B cell (primary cell): Measurements from ENCODE around the gene SFMBT1.

ENCODE experiments used
- EZH2 ChIP-seq: IDR thresholded peaks from 2 replicates; pipeline ENCODE4 v1.6.1; 2012; ENCODE audit warnings: borderline replicate concordance, low read depth, mild to moderate bottlenecking, moderate library complexity, low read length; ENCODE audit not compliant: insufficient read depth, poor library complexity, severe bottlenecking
- TF ChIP-seq, protein P1 (sequence below): fragments of 200-600 bp; IDR thresholded peaks from one replicate; pipeline ENCODE4 v1.8.0; 2022; ENCODE audit warnings: antibody characterized with exemption, mild to moderate bottlenecking

DNA sequence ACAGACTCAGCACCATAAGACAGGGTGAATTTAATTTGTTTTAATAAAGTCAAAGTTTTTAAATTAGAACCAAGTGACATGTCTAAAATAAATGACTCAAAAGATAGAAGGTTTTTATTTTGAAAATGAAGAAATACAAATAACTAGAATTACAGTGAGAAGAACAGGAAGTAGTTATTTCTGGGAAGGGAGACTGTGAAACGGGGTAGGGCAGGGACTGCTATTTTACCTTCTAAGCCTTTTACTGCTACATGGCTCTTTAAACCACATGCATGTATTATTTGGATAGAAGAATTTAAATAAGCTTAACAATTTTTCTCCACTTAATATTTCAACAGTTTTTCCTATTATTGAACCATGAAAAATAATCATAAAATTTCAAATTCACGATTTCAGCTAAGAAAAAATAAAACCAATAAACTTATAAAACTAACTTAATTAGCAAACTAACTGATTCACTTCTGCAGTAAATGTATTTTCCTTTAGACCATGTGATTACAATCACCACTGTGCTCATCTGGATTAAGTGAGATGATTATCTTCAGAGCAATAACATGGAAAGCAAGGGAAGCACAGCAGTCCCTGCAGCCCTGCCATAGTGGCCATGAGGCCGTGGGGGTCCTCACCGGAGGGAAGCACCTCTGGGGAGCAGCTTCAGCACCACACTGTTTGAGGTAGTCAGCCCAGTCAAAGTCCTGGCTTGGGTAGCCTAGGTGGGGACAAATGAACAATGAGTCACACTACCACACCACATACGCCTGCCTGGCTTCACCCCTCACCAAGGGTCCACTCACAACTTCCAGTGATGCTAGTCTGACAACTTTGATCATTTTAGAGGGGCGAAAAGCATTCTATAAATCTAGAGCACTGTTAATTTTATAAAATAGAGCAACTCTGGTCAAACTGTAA lies 120.2 kb downstream of the SFMBT1 start:
- TF ChIP-seq, protein P1, sequence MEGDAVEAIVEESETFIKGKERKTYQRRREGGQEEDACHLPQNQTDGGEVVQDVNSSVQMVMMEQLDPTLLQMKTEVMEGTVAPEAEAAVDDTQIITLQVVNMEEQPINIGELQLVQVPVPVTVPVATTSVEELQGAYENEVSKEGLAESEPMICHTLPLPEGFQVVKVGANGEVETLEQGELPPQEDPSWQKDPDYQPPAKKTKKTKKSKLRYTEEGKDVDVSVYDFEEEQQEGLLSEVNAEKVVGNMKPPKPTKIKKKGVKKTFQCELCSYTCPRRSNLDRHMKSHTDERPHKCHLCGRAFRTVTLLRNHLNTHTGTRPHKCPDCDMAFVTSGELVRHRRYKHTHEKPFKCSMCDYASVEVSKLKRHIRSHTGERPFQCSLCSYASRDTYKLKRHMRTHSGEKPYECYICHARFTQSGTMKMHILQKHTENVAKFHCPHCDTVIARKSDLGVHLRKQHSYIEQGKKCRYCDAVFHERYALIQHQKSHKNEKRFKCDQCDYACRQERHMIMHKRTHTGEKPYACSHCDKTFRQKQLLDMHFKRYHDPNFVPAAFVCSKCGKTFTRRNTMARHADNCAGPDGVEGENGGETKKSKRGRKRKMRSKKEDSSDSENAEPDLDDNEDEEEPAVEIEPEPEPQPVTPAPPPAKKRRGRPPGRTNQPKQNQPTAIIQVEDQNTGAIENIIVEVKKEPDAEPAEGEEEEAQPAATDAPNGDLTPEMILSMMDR, result no peak
- TF ChIP-seq EZH2, result no peak
